HFFc6 (cell line): ENCODE data around the gene PROM1. TPM values are rescaled to one million over a fixed set of nuclear protein-coding genes. Genes with fewer than 3 reads are reported as not detected.

Experiments used
- DNase-seq: peaks from one replicate; pipeline ENCODE4 v3.0.0-alpha.2; 2018
- H3K27ac Mint-ChIP-seq: 2 replicates; pipeline ENCODE4 v1.8.0; 2020; ENCODE audit warnings: mild to moderate bottlenecking, mixed read lengths
- H3K27me3 Mint-ChIP-seq: 2 replicates; pipeline ENCODE4 v1.8.0; 2021; ENCODE audit warnings: mild to moderate bottlenecking, moderate library complexity, mixed read lengths; ENCODE audit not compliant: insufficient read depth
- H3K36me3 Mint-ChIP-seq: 2 replicates; pipeline ENCODE4 v1.8.0; 2021; ENCODE audit warnings: low read depth, mixed read lengths
- H3K4me1 Mint-ChIP-seq: 2 replicates; pipeline ENCODE4 v1.8.0; 2020; ENCODE audit warnings: low read depth, mixed read lengths
- H3K4me3 Mint-ChIP-seq: 2 replicates; pipeline ENCODE4 v1.8.0; 2020; ENCODE audit warnings: mild to moderate bottlenecking, moderate library complexity, mixed read lengths
- H3K9me3 Mint-ChIP-seq: 2 replicates; pipeline ENCODE4 v1.8.0; 2020; ENCODE audit warnings: mild to moderate bottlenecking, mixed read lengths
- CTCF ChIP-seq: fragments of 200-600 bp; sonication (generic); IDR thresholded peaks from 2 replicates; pipeline ENCODE4 v1.5.0; 2021; ENCODE audit warnings: antibody characterized with exemption, mild to moderate bottlenecking
- total RNA-seq, 6 experiments: library from RNA; stranded (reverse); fragmentation: NEBNext Ultra II Directional; extraction: Animal tissue kit (Norgen Biotek cat#: 25700); gene quantifications; 2 replicates in 1 of 6; 3 replicates in 5 of 6; pipeline ENCODE4 v1.2.3, GENCODE V29; 2021

Gene PROM1
- total RNA-seq, 6 experiments from 2014 or later: 0.28 TPM; not detected in 5

DNA sequence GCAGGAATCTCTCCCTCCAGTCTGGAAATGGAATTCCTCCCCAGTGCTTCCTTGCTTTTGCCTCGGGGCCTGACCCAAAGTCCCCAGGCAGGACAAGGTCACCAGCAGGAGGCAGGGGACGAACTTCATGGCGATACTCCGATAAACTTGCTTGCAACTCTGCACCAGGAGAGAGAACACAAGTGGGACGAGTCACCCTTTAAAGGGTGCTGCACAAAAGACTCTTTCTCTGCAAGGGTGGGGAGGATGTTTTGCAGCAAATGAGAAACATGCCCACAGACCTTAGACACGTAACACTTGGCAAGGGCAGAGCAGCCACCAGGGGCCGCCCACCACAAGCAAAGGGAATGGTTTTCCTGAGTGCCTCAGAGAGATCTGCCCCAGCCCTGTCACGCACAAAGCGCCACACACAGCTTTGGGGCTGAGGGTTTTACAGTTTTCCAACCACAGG is 120.8 kb downstream of the PROM1 start, which contains the start of gene FGFBP2:
TSS of gene FGFBP2 (minus strand) at position 175 of the 451 bp plus-strand sequence. CDS start at position 129, 46 bp downstream.
- no peaks in the 10 kb centered on the region for H3K4me1 Mint-ChIP-seq

GRCh38 chr4:15961781-15962510 is 121.9 kb downstream of the PROM1 start:
- Mint-ChIP-seq H3K9me3 (no peaks in the 10 kb centered on the region), H3K27me3 (peaks cover 23% of the 10 kb centered on the region), H3K4me3 (no peak overlapping the region), H3K4me1 (no peaks in the 10 kb centered on the region), H3K36me3 (no peaks in the 10 kb centered on the region), H3K27ac (no peak overlapping the region)
- TF ChIP-seq CTCF: no peak
- DNase-seq: no peak

More for the DNA sequence above, 120.8 kb downstream of the PROM1 start, which contains the start of gene FGFBP2:
- Mint-ChIP-seq H3K9me3 (no peaks in the 10 kb centered on the region), H3K4me3 (no peak within 1 kb of the TSS), H3K27me3 (peaks cover 25% of the 10 kb centered on the region), H3K36me3 (no peaks in the 10 kb centered on the region), H3K27ac (no peak within 1 kb of the TSS)
- TF ChIP-seq CTCF: peak; percentile 75
- DNase-seq: peak; percentile 41

- H3K36me3 Mint-ChIP-seq: no peaks in the 10 kb centered on the region
- H3K4me1 Mint-ChIP-seq: no peaks in the 10 kb centered on the region
- H3K27ac Mint-ChIP-seq: no peak overlapping the region
- H3K4me3 Mint-ChIP-seq: no peak overlapping the region
- no peaks in the 10 kb centered on the region for H3K9me3 Mint-ChIP-seq
- peaks cover 14% of the 10 kb centered on the region for H3K27me3 Mint-ChIP-seq
- no peak for DNase-seq
- no peak for TF ChIP-seq CTCF
Observed at GRCh38 chr4:15958562-15958961, 125.3 kb downstream of the PROM1 start.

GRCh38 chr4:15956179-15956850 is 127.5 kb downstream of the PROM1 start:
- DNase-seq: peak; percentile 39
- no peaks in the 10 kb centered on the region for H3K36me3 Mint-ChIP-seq
- H3K4me1 Mint-ChIP-seq: no peaks in the 10 kb centered on the region
- peak; percentile 96 for TF ChIP-seq CTCF
- H3K4me3 Mint-ChIP-seq: no peak overlapping the region
- H3K27ac Mint-ChIP-seq: no peak overlapping the region
- H3K27me3 Mint-ChIP-seq: peaks cover 9% of the 10 kb centered on the region
- no peaks in the 10 kb centered on the region for H3K9me3 Mint-ChIP-seq

DNA sequence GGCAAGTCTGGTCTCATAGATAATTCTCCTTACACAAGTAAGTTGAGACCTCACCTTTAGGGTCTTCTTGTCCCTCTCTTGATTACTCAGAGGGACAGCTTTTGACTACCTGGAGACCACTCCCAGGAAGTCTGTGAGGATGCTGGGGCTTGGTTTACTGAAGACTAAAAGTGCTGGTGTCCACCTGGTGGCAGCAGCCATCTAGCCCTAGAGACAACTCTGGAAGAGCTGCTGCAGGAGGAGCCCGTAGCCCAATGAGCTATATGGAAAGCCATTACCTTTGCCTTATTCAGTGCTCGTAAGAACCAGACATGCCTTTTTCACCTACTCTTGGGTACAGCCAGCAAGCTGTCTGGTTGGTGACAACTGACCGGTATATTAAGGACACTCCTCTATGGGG is 128.2 kb downstream of the PROM1 start:
- Mint-ChIP-seq H3K4me1 (no peaks in the 10 kb centered on the region), H3K36me3 (no peaks in the 10 kb centered on the region), H3K4me3 (no peak overlapping the region), H3K9me3 (no peaks in the 10 kb centered on the region), H3K27me3 (peaks cover 5% of the 10 kb centered on the region), H3K27ac (no peak overlapping the region)
- DNase-seq: peak; percentile 6
- TF ChIP-seq CTCF: no peak
